GM18858 (cell line): ENCODE data around the gene DDX39A.
"Not testable (repeated sequence)": the region's sequence is repeated elsewhere in the genome, so short reads cannot be mapped to it uniquely, and the experiment has no call there.

Experiments
- ATAC-seq: cut with Tn5 transposase; IDR thresholded peaks from one replicate; pipeline ENCODE4 v1.9.1; 2021; ENCODE audit not compliant: unreplicated experiment

DDX39A gene

DNA sequence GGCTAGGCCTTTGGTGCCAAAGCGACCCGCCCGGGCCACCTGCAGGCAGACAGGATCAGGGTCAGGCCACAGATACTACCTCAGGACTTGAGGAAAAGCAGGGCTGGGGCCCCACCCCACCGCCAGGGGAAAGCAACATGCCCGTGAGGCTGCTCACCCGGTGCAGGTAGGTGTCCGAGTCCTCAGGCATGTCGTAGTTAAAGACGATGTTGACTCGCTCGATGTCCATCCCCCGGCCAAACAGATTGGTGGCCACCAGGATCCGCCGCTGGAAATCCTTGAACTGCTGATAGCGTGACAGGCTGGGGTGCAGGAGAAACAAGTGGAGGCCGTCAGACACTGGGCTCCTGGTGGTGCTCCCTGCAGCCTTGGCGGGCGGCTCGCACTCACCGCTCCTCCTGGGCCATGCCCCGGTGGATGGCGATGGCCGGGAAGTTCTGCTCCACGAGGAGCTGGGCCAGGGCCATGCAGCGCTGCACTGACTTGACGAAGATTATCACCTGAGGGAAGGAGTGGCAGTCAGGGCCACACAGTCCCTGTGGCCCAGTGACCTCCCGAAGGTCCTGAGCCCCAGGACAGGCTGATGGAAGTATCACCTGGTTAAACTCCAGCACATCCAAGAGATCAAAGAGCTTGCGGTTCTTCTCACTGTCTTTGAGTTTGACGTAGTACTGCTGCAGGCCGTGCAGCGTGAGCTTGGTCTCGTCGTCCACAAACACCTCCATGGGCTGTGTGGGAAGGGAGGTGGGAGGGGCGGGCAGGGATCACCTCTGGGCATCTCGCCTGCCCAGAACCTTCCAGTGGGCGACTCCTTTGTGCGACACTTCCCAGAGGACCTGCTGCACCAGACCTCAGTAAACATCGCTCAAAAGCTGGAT lies 9.8 kb downstream of the DDX39A start:
- ATAC-seq: no peak

DNA sequence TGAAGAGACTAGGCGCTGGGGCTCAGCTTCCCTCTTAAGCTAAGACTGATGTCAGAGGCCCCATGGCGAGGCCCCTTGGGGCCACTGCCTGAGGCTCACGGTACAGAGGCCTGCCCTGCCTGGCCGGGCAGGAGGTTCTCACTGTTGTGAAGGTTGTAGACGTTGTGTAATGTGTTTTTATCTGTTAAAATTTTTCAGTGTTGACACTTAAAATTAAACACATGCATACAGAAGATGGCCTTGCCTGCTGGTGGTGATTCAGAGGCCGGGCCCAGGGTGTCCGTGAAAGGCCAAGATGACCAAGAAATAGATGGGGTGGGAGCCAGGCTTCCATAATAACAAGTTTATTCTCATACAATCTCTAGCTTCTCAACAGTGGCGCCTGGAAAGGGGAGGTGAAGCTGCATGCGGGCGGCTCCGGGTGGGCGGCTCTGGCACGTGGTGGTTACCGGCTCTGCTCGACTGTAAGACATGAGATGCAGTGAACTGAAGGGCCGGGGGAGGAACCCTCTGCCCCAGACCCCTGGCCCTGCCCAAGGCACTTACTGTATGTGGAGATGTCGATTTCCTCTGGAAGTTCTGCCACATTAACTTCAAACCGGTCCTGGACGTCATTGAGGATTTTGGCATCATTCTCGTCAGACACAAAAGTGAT lies 10.5 kb downstream of the DDX39A start:
- ATAC-seq: no peak

- no peak for ATAC-seq
These were observed 11.3 kb downstream of the DDX39A start for GRCh38 chr19:14407605-14408484.

DNA sequence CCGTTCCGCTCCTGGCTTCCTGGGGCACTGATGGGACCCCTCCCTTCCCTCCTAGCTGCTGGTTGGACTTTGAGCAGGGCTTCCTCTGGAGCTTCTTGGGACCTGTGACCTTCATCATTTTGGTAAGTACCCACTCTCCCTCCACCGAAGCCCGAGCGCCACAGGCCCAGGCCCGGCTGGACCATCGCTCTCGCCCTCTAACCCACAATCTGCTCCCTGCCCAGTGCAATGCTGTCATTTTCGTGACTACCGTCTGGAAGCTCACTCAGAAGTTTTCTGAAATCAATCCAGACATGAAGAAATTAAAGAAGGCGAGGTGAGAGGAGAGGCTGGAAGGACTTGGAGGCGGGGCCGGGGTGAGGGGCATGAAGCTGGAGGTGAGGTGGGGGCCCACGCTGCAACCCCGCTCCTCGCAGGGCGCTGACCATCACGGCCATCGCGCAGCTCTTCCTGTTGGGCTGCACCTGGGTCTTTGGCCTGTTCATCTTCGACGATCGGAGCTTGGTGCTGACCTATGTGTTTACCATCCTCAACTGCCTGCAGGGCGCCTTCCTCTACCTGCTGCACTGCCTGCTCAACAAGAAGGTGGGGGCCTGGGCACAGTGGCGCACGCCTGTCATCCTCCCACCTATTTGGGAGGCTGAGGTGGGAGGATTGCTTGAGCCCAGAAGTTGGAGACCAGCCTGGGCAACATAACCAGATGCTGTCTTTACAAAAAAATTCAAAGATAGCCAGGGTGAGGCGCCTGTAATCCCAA lies 12.3 kb downstream of the DDX39A start:
- ATAC-seq: no peak

- peak; percentile 47 for ATAC-seq
These were observed 13.1 kb downstream of the DDX39A start for GRCh38 chr19:14405758-14406644.

- no peak for ATAC-seq
These were observed 13.8 kb downstream of the DDX39A start for GRCh38 chr19:14405380-14405757.

- no peak for ATAC-seq
These were observed 14.8 kb downstream of the DDX39A start for GRCh38 chr19:14404312-14404711.

GRCh38 chr19:14403145-14403930 lies 15.8 kb downstream of the DDX39A start:
- not testable (repeated sequence) for ATAC-seq

DNA sequence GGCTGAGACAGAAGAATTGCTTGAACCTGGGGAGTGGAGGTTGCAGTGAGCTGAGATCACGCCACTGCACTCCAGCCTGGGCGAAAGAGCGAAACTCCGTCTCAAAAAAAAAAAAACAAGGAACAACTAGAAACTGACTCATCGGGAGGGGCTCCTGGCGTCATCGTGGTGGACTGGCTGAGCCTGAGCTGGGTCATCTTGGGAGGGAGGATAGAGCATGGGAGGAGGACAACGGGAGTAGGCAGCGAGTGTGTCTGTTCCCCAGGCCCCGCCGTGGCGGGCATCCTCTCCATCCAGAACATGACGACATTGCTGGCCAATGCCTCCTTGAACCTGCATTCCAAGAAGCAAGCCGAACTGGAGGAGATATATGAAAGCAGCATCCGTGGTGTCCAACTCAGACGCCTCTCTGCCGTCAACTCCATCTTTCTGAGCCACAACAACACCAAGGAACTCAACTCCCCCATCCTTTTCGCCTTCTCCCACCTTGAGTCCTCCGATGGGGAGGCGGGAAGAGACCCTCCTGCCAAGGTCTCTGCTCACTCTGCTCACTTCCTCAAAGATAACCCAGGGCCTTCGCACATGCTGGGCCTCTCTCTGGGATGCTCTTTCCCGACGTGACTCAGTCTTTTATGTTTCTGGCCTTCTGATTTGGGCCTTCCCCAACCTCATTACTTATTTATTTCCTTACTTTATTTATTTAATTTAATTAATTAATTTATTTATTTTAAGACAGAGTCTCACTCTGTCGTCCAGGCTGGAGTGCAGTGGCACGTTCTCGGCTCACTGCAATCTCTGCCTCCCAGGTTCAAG lies 16.6 kb downstream of the DDX39A start:
- no peak for ATAC-seq

DNA sequence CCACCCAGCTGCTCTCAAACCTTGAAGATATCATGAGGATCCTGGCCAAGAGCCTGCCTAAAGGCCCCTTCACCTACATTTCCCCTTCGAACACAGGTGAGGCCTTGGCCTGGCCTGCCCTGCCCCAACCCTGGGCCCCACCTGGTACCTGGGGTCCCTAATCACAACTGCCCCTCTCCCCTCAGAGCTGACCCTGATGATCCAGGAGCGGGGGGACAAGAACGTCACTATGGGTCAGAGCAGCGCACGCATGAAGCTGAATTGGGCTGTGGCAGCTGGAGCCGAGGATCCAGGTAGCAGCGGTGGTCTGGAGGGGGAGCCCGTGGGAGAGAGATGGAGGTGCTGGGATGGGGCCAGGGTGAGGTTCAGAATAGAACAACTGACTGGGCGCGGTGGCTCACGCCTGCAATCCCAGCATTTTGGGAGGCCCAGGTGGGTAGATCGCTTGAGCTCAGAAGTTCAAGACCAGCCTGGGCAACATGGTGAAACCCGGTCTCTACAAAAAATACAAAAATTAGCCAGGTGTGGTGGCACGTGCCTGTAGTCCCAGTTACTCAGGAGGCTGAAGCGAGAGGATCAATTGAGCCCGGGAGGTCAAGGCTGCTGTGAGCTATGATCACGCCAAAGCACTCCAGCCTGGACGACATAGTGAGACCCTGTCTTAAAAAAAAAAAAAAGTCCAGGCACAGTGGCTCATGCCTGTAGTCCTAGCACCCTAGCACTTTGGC lies 17.5 kb downstream of the DDX39A start:
- ATAC-seq: no peak

GRCh38 chr19:14400951-14401431 lies 18.1 kb downstream of the DDX39A start:
- no peak for ATAC-seq

DNA sequence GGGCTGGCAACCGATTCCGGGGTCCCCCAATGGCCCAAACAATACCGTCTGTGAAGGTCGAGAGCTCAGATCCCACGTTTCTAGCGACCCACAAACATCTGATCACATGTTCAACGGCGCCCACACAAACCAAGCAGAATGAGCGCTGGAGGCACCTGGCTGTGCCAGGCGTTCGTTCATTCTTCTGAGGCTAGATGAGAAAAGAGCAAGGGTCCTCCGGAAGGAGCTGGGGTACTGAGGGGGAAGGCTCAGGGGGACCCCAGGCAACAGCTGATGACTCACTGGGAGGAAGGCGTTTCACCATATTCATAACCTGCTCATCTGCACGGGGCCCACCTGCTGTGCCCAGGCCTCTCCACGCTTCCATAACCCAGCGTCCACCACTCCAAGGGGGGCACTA lies 22.0 kb downstream of the DDX39A start:
- not testable (repeated sequence) for ATAC-seq

GRCh38 chr19:14396730-14397129 lies 22.4 kb downstream of the DDX39A start:
- ATAC-seq: not testable (repeated sequence)

DNA sequence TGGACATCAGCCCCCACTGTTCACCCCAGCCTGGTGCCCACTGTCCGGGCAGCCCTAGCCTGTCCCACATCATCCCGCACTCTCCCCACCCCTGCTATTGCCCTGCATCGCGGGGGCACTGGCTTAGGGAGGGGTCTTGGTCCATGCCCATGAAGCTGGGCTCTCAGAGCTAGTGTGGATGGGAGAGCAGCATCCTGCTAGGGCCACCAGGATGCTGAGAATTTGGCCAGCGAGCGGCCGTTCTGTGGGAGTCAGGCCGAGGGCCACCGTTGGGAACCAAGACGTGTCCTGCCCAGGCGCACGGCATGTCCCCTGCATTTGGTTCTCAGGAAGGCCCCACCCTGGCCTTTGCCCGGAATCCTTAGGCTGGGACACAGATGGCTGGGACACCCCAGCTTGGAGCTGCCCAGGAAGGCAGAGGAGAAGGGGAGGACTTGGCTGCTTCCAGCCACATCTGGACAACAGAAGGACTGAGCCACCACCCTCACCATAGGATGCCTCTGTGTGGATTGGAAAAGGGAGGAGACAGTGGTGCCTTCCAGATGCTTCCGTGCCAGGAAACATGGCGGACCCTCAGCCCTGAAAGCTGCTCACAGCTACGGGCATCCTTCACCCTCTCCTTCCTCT lies 23.3 kb downstream of the DDX39A start:
- no peak for ATAC-seq

DNA sequence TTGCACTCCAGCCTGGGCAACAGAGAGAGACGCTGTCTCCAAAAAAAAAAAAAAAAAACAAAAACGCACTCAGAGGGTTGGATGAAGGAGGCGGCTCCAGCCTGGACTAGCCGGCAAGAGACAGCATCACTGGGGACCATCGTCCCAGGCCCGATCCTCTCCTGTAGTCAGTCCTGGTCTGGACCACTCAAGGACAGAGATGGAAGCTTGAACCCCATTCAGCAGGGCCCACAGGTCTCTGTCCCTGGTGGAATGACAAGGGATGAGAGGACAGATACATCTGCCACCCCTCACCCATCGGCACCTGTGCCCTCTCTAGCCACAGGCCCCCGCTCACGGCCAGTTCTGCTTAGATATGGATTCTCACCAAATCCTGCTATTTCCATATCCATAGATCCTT lies 23.9 kb downstream of the DDX39A start:
- no peak for ATAC-seq

GRCh38 chr19:14394167-14394566 lies 25.0 kb downstream of the DDX39A start:
- ATAC-seq: no peak

DNA sequence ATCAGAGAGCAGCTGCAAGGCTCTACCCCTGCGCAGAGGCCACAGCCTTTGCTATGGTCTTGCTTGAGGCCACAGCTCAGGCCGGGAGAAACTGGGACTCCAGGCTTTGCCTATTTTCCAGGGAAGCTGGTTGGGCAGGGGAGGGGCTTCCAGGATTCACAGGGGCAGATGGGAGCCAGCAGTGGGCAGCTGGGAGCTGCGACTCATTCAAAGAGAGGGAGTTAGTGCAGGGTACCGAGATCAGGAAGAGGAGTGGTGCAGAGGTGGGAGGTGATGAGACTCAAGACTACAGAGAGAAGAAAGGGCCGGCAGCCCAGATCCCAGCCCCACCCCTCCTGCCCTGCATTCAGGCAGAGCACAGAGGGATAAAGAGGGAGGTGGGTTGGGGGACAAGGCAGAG lies 25.8 kb downstream of the DDX39A start:
- ATAC-seq: no peak
